ENCODE results near the gene CACNA1C. TPM values are rescaled to one million over a fixed set of nuclear protein-coding genes. Genes with fewer than 3 reads are reported as not detected.
A peak's percentile ranks its signal among the peaks of the same experiment; 100 is the strongest.

The CACNA1C gene
- total RNA-seq, 1 experiment from 2014 or later: 0.57 TPM

- no peak for DNase-seq (ENCODE audit: low read depth)
Observed at GRCh38 chr12:2194571-2194970, 141.8 kb downstream of the CACNA1C start.

DNA sequence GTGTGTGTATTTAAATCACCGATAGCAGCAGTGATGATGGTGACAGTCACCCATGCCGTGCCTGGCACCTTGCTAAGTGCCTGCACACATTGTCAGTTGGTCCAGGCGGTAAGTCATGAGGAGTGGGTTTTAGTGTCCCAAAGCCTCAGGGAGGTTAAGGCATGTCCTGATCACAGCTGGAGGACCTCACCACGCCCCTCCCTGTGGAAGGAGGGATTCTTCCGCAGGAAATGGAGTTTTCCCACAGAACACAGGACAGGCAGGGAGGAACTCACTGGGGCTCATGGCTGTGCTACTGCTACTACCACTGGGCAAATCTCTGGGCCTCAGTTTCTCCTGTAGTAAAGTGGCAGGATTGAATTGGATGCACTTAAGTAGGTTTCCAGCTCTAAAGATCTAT is 142.3 kb downstream of the CACNA1C start:
- DNase-seq (ENCODE audit: low read depth): no peak

GRCh38 chr12:2198005-2198501 is 145.3 kb downstream of the CACNA1C start:
- peak; percentile 12 for DNase-seq (ENCODE audit: low read depth)

- no peak for DNase-seq (ENCODE audit: low read depth)
Observed at GRCh38 chr12:2198542-2198941, 145.8 kb downstream of the CACNA1C start.

DNA sequence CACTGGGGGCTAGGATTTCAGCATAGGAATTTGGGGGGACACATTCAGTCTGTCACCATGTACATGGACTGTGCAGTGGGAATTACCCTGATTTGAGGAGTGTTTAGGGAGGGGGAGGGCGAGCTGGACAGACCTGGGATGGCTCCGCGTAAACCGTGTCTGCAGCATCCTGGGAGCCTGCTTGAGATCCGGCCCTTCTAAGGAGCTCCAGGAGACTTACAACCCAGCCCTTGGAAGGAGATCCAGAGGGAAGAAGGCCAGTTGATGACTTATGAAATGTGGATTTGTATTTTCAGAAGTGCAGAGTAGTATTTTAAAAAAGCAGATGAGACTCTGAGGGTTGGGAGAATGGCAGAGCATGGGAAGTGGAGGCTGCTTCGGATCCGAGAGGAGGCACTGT is 153.2 kb downstream of the CACNA1C start:
- no peak for DNase-seq (ENCODE audit: low read depth)

DNA sequence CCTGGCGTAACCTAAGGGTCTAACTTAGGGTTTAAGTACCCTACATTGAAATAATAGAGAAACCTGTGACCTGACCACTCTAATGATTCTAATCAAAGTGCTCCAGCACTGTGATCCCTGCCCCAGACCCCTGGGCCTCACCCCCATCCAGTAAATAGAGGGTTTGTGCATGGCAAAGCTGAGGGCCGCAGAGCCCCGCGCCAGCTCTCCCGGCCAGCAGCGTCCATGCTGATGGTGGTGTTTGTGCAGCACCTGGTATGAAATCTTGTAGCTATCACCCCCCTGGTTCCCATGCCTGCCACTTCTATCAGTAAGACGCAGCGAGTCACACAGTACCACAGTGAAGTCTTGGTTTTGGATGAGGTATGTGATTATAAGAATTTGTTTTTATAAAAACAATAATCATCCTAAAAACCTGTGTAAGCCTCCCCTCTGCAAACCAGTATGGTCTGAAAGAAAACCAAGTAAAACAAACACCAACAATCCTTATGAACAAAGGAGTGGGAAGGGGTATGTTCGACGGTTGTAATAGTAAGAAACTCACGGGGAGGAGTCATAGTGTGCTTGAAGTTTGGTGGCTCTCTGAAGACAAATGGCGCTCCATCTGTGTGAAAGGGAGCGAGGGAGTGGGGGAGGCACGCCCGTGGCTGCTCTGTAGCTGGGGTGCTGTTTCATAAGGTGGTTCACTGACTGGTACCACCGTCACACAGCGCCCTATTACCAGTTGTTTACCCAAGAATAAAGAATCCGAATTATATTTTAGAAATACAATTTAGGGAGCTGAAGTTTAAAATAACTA is 156.2 kb downstream of the CACNA1C start:
- DNase-seq (ENCODE audit: low read depth): no peak

DNA sequence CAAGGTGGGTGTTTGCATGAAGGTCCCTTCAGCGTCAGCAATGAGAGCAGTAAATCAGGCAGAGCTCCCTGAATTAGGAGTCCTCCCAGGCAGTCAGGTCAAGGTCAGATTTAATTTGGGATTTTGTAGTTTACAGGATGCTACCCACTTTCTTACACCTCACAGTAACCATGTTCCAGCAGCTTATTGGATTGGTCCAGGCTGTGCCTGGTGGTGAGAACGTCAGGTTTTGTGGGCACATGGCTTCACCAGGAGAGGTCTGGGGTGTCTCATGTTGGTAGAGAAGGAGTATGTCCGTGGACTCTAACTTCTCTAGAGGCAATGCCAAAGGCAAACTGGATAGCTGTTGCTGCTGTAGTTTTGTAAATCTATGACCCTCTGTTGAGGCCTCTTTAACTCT is 158.3 kb downstream of the CACNA1C start:
- DNase-seq (ENCODE audit: low read depth): no peak

DNA sequence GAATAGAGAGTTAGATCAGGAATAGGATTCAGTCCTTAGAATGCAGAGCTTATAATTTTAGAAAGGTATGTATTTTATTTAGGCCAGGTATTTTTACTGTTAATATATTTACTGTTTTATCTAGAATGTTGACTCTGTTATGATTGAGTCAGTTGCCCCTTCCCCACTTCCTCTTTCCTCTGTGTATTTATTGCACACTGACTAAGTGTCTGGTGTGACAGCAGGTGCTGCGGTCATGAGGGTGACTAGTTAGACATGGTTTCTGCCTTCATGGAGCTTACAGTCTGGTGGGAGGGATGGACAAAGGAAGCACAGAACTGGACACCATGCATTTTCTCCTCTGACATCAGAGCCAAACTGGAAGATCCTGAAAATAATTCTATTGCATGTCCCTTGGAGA is 159.8 kb downstream of the CACNA1C start:
- no peak for DNase-seq (ENCODE audit: low read depth)

- no peak for DNase-seq (ENCODE audit: low read depth)
Observed at GRCh38 chr12:2212971-2213869, 160.4 kb downstream of the CACNA1C start.

GRCh38 chr12:2214411-2214810 is 161.6 kb downstream of the CACNA1C start:
- no peak for DNase-seq (ENCODE audit: low read depth)

DNA sequence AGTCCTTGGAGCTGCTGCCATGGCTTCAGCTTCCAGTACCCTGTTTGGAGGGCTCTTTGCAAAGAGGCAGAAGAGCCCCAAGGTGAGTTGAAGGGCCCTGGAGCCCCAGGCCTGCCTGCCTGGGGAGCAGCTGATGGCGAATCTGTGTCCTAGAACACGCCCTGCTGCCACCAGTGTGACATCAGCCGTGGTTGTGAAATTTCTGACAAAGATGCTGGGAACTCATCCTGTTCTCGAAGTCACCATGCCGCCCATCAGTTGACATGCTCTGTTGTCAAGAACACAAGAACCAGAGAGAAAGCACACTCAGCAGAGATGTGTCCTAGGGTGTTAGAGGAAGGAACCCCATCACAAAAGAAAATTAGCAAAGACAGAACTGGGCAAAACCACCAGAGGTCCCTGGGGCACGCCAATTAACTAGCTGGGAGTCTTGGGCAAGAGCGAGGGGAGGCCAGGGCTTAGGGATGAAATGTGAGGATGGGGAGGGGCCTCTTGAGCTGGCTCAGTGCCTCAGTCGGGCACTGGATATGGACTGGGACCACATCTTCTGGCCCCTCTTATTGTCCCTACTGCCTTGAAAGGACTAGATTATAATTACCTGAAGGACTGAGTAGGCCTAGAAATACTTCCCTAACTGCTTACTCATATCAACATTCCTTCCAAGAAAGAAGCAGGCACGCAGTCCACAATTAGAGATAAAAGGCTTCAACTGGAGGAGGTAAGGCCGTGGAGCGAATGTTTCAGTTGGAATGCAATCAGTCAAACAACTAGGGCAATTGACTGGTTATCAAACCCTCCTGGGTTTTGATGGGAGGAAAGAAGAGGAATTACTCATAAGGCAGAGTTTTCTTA is 163.1 kb downstream of the CACNA1C start:
- peak; percentile 2 for DNase-seq (ENCODE audit: low read depth)

DNA sequence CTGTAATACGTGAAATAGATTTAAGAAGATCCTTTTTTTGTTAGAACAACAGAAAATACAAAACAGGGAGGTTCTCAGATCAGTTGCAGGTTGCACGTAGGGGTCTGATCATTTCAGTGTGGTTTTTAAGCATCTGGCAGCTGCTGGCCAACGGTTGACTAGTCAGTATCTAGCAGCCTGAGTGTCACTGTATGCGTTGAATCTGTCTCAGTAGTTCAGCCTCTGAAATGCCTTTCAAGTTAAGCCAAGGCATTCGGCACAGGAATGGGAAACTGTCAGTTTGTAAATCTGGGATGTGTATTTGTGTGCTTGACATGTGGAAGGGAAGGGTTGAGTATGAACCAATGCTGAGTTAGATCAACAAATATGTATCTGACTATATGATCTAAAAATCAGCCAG is 165.9 kb downstream of the CACNA1C start:
- DNase-seq (ENCODE audit: low read depth): no peak

GRCh38 chr12:2221030-2221621 is 168.3 kb downstream of the CACNA1C start:
- no peak for DNase-seq (ENCODE audit: low read depth)

DNA sequence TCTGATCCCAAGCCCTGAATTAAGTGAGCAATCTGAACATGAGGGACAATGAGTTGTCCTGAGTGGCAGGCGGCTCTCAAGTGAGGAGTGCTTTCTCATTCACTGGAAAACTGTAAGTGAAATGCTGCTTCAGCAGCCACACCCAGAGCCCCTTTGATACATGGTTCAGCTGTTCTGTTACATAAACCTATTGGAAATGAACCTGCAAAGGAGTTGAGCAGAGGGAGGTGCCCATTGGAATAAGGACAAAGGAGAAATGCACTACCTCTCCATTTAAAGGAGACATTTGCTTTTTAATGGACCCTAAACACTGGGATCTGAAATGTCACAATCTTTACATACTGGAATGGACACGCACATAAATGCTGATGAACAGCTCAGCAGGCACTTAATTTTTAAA is 169.9 kb downstream of the CACNA1C start:
- DNase-seq (ENCODE audit: low read depth): no peak

DNA sequence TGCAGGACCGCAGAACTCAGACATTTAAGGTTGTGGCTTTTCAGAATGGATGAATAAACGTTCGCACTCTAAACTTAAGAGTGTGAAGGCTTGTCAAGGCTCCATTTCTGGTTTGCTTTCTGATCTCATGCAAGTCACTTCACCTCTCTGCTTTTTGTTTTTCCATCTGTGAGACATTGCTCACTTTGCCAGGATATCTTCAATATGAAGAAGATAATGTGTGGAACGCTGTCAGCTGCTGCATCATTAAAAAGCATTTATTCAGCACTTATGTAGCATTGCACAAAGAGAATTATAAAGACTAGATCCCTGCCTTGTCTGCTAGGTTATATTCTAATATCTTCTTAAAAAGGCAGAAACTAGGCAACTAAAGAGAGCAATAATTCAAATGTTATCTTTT is 172.2 kb downstream of the CACNA1C start:
- DNase-seq (ENCODE audit: low read depth): no peak

GRCh38 chr12:2225696-2226095 is 172.9 kb downstream of the CACNA1C start:
- no peak for DNase-seq (ENCODE audit: low read depth)

DNA sequence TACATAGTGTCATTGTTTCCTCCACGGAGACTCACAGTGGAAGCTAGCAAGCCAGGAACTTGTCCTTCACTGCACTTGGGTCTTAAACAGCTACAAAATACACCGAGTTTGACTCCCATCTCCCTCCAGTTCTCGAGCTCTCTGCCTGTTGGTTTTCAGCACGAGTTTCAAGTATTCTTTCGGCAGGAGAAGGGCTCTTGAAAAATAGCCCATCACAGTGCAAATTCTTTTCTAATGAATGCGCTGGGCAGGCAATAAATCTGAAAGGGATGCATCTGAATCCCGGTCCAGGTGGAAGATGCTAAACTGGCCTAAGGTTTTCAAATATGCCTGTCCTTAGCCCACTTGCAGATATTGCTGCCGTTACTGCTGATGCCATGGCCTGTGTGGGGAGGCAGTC is 173.9 kb downstream of the CACNA1C start:
- DNase-seq (ENCODE audit: low read depth): no peak

GRCh38 chr12:2227360-2227759 is 174.6 kb downstream of the CACNA1C start:
- no peak for DNase-seq (ENCODE audit: low read depth)

- DNase-seq (ENCODE audit: low read depth): no peak
Observed at GRCh38 chr12:2228535-2228934, 175.7 kb downstream of the CACNA1C start.

DNA sequence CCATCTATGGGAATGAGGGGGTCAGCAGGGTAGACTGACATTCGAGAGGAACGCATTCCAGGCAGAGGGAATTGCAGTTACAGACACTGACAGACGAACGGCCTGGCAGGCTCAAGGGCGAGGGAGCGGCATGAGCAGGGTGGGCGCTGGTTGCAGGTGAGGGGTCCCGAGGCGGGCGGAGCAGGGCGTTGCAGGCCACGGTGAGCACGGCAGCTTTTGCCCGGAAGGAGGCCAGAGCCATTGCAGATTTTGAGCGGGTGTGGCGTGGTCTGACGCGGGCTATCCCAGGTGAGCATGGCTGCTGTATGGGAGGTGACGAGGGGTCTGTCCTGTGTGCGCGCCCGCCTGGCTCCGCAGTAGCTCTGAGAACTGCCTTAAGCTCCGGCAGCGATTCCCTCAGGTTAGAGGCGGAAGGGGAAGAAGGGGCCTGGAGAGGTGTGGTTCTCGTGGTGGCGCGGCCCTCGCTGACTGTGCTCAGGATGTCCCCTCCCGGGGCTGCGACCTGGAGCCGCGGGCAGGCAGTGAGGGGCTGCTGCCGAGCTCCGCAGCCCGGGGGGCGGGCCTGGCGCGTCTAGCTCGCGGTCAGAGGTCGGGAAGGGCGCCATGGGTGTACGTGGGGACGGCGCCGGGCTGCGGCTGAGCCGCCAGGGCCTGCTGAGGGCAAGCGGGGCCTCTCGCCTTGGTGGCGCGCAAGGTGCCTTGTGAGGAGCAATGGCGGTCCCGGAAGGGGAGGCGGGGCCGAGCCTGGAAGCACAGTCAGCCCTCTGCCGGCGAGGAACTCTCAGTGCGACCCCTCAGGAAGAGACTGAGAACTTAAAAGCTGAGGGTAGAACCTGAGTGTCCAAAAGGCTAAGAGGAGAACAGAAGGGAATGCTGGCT is 177.1 kb downstream of the CACNA1C start:
- DNase-seq (ENCODE audit: low read depth): no peak
